ENCODE results near the gene UBTF.

UBTF gene

GRCh38 chr17:44176257-44176656 lies 43.2 kb downstream of the UBTF start:
- TF ChIP-seq EP300 (IDR thresholded peaks at IDR 0.05; ENCODE audit: borderline replicate concordance) (no peak), ZBTB7A (IDR thresholded peaks at IDR 0.05; ENCODE audit: low read depth) (no peak), RAD21 (IDR thresholded peaks at IDR 0.05; ENCODE audit: low read depth) (no peak), CEBPB (IDR thresholded peaks at IDR 0.05) (no peak), TAF1 (IDR thresholded peaks at IDR 0.05; ENCODE audit: low read depth) (no peak), TCF12 (IDR thresholded peaks at IDR 0.05; ENCODE audit: low read depth) (no peak), TEAD4 (IDR thresholded peaks at IDR 0.05) (no peak), YY1 (IDR thresholded peaks at IDR 0.05; ENCODE audit: low read depth) (no peak), FOXM1 (IDR thresholded peaks at IDR 0.05; ENCODE audit: borderline replicate concordance, low read depth) (no peak), EGR1 (IDR thresholded peaks at IDR 0.05) (no peak), CREB1 (IDR thresholded peaks at IDR 0.05; ENCODE audit: low read depth) (no peak), NFIC (IDR thresholded peaks at IDR 0.05) (no peak)
- TF ChIP-seq, protein P1, sequence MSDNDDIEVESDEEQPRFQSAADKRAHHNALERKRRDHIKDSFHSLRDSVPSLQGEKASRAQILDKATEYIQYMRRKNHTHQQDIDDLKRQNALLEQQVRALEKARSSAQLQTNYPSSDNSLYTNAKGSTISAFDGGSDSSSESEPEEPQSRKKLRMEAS (IDR thresholded peaks at IDR 0.05) = no peak
- TF ChIP-seq, protein P2, sequence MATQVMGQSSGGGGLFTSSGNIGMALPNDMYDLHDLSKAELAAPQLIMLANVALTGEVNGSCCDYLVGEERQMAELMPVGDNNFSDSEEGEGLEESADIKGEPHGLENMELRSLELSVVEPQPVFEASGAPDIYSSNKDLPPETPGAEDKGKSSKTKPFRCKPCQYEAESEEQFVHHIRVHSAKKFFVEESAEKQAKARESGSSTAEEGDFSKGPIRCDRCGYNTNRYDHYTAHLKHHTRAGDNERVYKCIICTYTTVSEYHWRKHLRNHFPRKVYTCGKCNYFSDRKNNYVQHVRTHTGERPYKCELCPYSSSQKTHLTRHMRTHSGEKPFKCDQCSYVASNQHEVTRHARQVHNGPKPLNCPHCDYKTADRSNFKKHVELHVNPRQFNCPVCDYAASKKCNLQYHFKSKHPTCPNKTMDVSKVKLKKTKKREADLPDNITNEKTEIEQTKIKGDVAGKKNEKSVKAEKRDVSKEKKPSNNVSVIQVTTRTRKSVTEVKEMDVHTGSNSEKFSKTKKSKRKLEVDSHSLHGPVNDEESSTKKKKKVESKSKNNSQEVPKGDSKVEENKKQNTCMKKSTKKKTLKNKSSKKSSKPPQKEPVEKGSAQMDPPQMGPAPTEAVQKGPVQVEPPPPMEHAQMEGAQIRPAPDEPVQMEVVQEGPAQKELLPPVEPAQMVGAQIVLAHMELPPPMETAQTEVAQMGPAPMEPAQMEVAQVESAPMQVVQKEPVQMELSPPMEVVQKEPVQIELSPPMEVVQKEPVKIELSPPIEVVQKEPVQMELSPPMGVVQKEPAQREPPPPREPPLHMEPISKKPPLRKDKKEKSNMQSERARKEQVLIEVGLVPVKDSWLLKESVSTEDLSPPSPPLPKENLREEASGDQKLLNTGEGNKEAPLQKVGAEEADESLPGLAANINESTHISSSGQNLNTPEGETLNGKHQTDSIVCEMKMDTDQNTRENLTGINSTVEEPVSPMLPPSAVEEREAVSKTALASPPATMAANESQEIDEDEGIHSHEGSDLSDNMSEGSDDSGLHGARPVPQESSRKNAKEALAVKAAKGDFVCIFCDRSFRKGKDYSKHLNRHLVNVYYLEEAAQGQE (IDR thresholded peaks at IDR 0.05; ENCODE audit: low read depth) = no peak
- TF ChIP-seq, protein P3, sequence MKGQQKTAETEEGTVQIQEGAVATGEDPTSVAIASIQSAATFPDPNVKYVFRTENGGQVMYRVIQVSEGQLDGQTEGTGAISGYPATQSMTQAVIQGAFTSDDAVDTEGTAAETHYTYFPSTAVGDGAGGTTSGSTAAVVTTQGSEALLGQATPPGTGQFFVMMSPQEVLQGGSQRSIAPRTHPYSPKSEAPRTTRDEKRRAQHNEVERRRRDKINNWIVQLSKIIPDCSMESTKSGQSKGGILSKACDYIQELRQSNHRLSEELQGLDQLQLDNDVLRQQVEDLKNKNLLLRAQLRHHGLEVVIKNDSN (IDR thresholded peaks at IDR 0.05) = no peak

GRCh38 chr17:44174427-44174826 lies 45.0 kb downstream of the UBTF start:
- TF ChIP-seq, protein P2 (IDR thresholded peaks at IDR 0.05; ENCODE audit: low read depth) = no peak

- TF ChIP-seq CREB1 (IDR thresholded peaks at IDR 0.05; ENCODE audit: low read depth) (no peak), TCF12 (IDR thresholded peaks at IDR 0.05; ENCODE audit: low read depth) (no peak), RAD21 (IDR thresholded peaks at IDR 0.05; ENCODE audit: low read depth) (no peak), NFIC (IDR thresholded peaks at IDR 0.05) (no peak), FOXM1 (IDR thresholded peaks at IDR 0.05; ENCODE audit: borderline replicate concordance, low read depth) (no peak), TEAD4 (IDR thresholded peaks at IDR 0.05) (no peak), EGR1 (IDR thresholded peaks at IDR 0.05) (no peak), ZBTB7A (IDR thresholded peaks at IDR 0.05; ENCODE audit: low read depth) (no peak)
- TF ChIP-seq, protein P2 (IDR thresholded peaks at IDR 0.05; ENCODE audit: low read depth) = no peak
- TF ChIP-seq, protein P1 (IDR thresholded peaks at IDR 0.05) = no peak
- TF ChIP-seq, protein P3 (IDR thresholded peaks at IDR 0.05) = no peak
Observed at GRCh38 chr17:44171931-44172455, 47.5 kb downstream of the UBTF start.

DNA sequence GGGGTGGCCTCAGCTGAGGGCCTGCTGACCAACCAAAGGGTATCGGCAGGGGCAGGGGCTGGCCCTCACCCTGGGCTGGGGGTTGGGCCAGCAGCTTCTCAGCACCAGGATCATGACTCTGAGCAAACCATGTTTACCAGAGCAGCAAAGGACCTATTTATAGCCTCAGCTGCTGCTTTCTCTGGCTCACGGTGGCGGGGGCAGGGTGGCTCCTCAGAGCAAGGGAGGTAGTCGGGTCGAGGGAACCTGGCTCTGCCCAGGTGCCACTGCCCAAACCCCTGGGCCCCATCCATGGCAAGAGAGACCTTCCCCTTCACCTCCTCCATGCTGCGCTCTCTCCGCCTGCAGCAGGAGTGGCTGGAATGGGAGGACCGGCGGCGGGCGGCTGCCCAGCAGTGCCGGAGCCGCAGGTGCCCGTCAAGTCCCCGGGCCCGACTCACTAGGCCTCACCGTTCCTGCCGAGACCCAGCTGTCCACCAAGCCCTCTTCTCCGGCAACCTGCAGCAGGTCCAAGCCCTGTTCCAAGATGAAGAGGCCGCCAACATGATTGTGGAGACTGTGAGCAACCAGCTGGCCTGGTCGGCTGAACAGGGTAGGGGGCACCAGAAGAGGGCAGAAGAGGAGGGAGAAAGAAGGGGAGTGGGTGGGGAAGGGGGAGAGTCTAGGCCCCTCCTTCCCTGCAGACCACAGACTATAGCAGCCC lies 48.8 kb downstream of the UBTF start, which contains the start of gene ASB16:
Gene ASB16, plus strand, starts transcription at position 206 of the 703 bp plus-strand sequence. Its CDS starts 86 bp downstream, at position 292.
- TF ChIP-seq ZBTB7A (IDR thresholded peaks at IDR 0.05; ENCODE audit: low read depth) (no peak), EGR1 (IDR thresholded peaks at IDR 0.05) (no peak), TAF1 (IDR thresholded peaks at IDR 0.05; ENCODE audit: low read depth) (no peak), FOXM1 (IDR thresholded peaks at IDR 0.05; ENCODE audit: borderline replicate concordance, low read depth) (no peak), RAD21 (IDR thresholded peaks at IDR 0.05; ENCODE audit: low read depth) (no peak), CREB1 (IDR thresholded peaks at IDR 0.05; ENCODE audit: low read depth) (no peak), EP300 (IDR thresholded peaks at IDR 0.05; ENCODE audit: borderline replicate concordance) (no peak), NFIC (IDR thresholded peaks at IDR 0.05) (no peak), TEAD4 (IDR thresholded peaks at IDR 0.05) (no peak), YY1 (IDR thresholded peaks at IDR 0.05; ENCODE audit: low read depth) (no peak), TCF12 (IDR thresholded peaks at IDR 0.05; ENCODE audit: low read depth) (no peak)
- TF ChIP-seq, protein P1 (IDR thresholded peaks at IDR 0.05) = no peak
- TF ChIP-seq, protein P2 (IDR thresholded peaks at IDR 0.05; ENCODE audit: low read depth) = no peak

Measured in Ishikawa (cell line).